Tibial nerve (tissue), 3 donors: Measurements from ENCODE around the gene BRME1.

Experiments
- CTCF ChIP-seq, 5 experiments: fragments of 200-600 bp in 3 of 5; fragments of 450-650 bp in 2 of 5; sonication (generic) in 3 of 5; IDR thresholded peaks; one replicate each; pipeline ENCODE4 v1.5.1; 2016 to 2019; ENCODE audit warnings: antibody characterized with exemption in 5 of 5, mild to moderate bottlenecking in 3 of 5, moderate library complexity in 2 of 5
- POLR2A ChIP-seq, 2 donors: fragments of 450-650 bp; IDR thresholded peaks; one replicate each; pipeline ENCODE4 v1.6.1; 2017; ENCODE audit warnings: antibody characterized with exemption in 2 of 2, mild to moderate bottlenecking in 2 of 2, moderate library complexity in 2 of 2

- no peak for TF ChIP-seq CTCF (IDR thresholded peaks at IDR 0.05)
- no peak for TF ChIP-seq POLR2A (IDR thresholded peaks at IDR 0.05)
Measured at GRCh38 chr19:13883516-13884064, 22.3 kb downstream of the BRME1 start.
